Measurements from ENCODE around the gene CNIH4.

DNA sequence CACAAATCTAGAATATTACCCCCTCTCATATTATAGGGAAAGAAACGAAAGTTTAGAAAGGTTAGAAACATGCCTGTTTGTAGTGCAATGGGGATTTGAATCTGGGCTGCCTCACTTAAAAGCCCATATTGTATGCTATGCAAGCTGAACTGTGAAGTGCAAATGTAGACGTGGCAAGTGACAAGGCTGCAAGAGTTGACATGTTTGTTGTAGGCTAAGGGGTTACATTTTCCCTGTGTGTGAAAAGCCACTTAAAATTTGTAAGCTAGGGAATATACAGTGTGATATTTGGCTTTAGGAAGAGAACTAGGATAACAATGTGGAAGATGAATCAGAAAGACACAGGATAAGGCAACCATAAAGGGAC lies 48.9 kb downstream of the CNIH4 start:
- TF ChIP-seq, protein P1, sequence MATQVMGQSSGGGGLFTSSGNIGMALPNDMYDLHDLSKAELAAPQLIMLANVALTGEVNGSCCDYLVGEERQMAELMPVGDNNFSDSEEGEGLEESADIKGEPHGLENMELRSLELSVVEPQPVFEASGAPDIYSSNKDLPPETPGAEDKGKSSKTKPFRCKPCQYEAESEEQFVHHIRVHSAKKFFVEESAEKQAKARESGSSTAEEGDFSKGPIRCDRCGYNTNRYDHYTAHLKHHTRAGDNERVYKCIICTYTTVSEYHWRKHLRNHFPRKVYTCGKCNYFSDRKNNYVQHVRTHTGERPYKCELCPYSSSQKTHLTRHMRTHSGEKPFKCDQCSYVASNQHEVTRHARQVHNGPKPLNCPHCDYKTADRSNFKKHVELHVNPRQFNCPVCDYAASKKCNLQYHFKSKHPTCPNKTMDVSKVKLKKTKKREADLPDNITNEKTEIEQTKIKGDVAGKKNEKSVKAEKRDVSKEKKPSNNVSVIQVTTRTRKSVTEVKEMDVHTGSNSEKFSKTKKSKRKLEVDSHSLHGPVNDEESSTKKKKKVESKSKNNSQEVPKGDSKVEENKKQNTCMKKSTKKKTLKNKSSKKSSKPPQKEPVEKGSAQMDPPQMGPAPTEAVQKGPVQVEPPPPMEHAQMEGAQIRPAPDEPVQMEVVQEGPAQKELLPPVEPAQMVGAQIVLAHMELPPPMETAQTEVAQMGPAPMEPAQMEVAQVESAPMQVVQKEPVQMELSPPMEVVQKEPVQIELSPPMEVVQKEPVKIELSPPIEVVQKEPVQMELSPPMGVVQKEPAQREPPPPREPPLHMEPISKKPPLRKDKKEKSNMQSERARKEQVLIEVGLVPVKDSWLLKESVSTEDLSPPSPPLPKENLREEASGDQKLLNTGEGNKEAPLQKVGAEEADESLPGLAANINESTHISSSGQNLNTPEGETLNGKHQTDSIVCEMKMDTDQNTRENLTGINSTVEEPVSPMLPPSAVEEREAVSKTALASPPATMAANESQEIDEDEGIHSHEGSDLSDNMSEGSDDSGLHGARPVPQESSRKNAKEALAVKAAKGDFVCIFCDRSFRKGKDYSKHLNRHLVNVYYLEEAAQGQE (IDR thresholded peaks at IDR 0.05; ENCODE audit: insufficient replicate concordance, low read depth): no peak
- TF ChIP-seq, protein P2, sequence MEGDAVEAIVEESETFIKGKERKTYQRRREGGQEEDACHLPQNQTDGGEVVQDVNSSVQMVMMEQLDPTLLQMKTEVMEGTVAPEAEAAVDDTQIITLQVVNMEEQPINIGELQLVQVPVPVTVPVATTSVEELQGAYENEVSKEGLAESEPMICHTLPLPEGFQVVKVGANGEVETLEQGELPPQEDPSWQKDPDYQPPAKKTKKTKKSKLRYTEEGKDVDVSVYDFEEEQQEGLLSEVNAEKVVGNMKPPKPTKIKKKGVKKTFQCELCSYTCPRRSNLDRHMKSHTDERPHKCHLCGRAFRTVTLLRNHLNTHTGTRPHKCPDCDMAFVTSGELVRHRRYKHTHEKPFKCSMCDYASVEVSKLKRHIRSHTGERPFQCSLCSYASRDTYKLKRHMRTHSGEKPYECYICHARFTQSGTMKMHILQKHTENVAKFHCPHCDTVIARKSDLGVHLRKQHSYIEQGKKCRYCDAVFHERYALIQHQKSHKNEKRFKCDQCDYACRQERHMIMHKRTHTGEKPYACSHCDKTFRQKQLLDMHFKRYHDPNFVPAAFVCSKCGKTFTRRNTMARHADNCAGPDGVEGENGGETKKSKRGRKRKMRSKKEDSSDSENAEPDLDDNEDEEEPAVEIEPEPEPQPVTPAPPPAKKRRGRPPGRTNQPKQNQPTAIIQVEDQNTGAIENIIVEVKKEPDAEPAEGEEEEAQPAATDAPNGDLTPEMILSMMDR (IDR thresholded peaks at IDR 0.05; ENCODE audit: insufficient read depth, low read length): no peak
- TF ChIP-seq POLR2AphosphoS5 (IDR thresholded peaks at IDR 0.05; ENCODE audit: low read depth) (no peak), SPI1 (IDR thresholded peaks at IDR 0.05; ENCODE audit: borderline replicate concordance, low read depth) (no peak)

Measured in HL-60 (cell line).